ENCODE results near the gene WDR53. TPM values are rescaled to one million over a fixed set of nuclear protein-coding genes. Genes with fewer than 3 reads are reported as not detected.

Gene WDR53
- polyA plus RNA-seq, 1 donor (not counting 4 experiments of a cell fraction or from before 2014, with no cell fraction given), result 14.2 TPM

GRCh38 chr3:196518966-196519717, 49.2 kb downstream of the WDR53 start:
- no peaks in the 10 kb centered on the region for H3K36me3 ChIP-seq (ENCODE audit: control insufficient read depth in 2 of 2, extremely low read depth in 1 of 2, insufficient read depth in 2 of 2, low read length in 2 of 2)
- no peaks in the 10 kb centered on the region for H3K79me2 ChIP-seq (ENCODE audit: control insufficient read depth, insufficient read depth, low read length)
- H4K20me1 ChIP-seq (ENCODE audit: control insufficient read depth, extremely low read depth, insufficient read depth, low read length), result no peaks in the 10 kb centered on the region
- H3K27ac ChIP-seq (ENCODE audit: control insufficient read depth, insufficient read depth, low read length), result no peak overlapping the region
- H3K4me1 ChIP-seq (ENCODE audit: control insufficient read depth, extremely low read depth, insufficient read depth, low read length), result peaks cover under 1% of the 10 kb centered on the region
- H3K27me3 ChIP-seq (ENCODE audit: control insufficient read depth, extremely low read depth, insufficient read depth, low read length), result no peaks in the 10 kb centered on the region
- H3K4me3 ChIP-seq (ENCODE audit: control insufficient read depth in 2 of 3, extremely low read depth in 1 of 3, insufficient read depth in 2 of 3, low read depth in 1 of 3, low read length in 3 of 3), result no peak overlapping the region
- no peak overlapping the region for H3K9ac ChIP-seq (ENCODE audit: control insufficient read depth, extremely low read depth, insufficient read depth, low read length)
- FAIRE-seq (peak; percentile 58), DNase-seq (ENCODE audit: low read depth, low spot score) (no peak)
- no peak overlapping the region for H3K4me2 ChIP-seq (ENCODE audit: control insufficient read depth, extremely low read depth, insufficient read depth, low read depth, low read length)
- no peaks in the 10 kb centered on the region for H3K9me1 ChIP-seq (ENCODE audit: control insufficient read depth, extremely low read depth, insufficient read depth, low read length)
- TF ChIP-seq, protein P1, sequence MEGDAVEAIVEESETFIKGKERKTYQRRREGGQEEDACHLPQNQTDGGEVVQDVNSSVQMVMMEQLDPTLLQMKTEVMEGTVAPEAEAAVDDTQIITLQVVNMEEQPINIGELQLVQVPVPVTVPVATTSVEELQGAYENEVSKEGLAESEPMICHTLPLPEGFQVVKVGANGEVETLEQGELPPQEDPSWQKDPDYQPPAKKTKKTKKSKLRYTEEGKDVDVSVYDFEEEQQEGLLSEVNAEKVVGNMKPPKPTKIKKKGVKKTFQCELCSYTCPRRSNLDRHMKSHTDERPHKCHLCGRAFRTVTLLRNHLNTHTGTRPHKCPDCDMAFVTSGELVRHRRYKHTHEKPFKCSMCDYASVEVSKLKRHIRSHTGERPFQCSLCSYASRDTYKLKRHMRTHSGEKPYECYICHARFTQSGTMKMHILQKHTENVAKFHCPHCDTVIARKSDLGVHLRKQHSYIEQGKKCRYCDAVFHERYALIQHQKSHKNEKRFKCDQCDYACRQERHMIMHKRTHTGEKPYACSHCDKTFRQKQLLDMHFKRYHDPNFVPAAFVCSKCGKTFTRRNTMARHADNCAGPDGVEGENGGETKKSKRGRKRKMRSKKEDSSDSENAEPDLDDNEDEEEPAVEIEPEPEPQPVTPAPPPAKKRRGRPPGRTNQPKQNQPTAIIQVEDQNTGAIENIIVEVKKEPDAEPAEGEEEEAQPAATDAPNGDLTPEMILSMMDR (optimal IDR thresholded peaks at IDR 0.05 in 1 of 3, IDR thresholded peaks at IDR 0.05 in 1 of 3, conservative IDR thresholded peaks at IDR 0.05 in 1 of 3; ENCODE audit: extremely low read depth in 1 of 3, insufficient read depth in 2 of 3, low read length in 3 of 3), result peak; percentile 49 to 80 (median 55)
- TF ChIP-seq EZH2 (IDR thresholded peaks at IDR 0.05; ENCODE audit: low read length), result no peak
- H3K9me3 ChIP-seq (ENCODE audit: control insufficient read depth, low read depth, low read length), result peaks cover 9% of the 10 kb centered on the region
- H2AFZ ChIP-seq (ENCODE audit: control insufficient read depth, low read length), result no peak overlapping the region
- dilution Hi-C loops (cut with MboI; ENCODE audit: extremely low pct_ligation_motif_present, low sequenced_read_pairs), result loop anchor here (25.0 kb wide), 1 partner anchor 257 kb away; no protein-coding TSS in a partner anchor

GRCh38 chr3:196517919-196518318, 50.4 kb downstream of the WDR53 start:
- no peaks in the 10 kb centered on the region for H3K27me3 ChIP-seq (ENCODE audit: control insufficient read depth, extremely low read depth, insufficient read depth, low read length)
- TF ChIP-seq, protein P1 (optimal IDR thresholded peaks at IDR 0.05 in 1 of 3, IDR thresholded peaks at IDR 0.05 in 1 of 3, conservative IDR thresholded peaks at IDR 0.05 in 1 of 3; ENCODE audit: extremely low read depth in 1 of 3, insufficient read depth in 2 of 3, low read length in 3 of 3), result no peak
- TF ChIP-seq EZH2 (IDR thresholded peaks at IDR 0.05; ENCODE audit: low read length), result no peak
- H3K9ac ChIP-seq (ENCODE audit: control insufficient read depth, extremely low read depth, insufficient read depth, low read length), result no peak overlapping the region
- no peaks in the 10 kb centered on the region for H3K9me1 ChIP-seq (ENCODE audit: control insufficient read depth, extremely low read depth, insufficient read depth, low read length)
- no peak overlapping the region for H2AFZ ChIP-seq (ENCODE audit: control insufficient read depth, low read length)
- no peaks in the 10 kb centered on the region for H3K36me3 ChIP-seq (ENCODE audit: control insufficient read depth in 2 of 2, extremely low read depth in 1 of 2, insufficient read depth in 2 of 2, low read length in 2 of 2)
- dilution Hi-C loops (cut with MboI; ENCODE audit: extremely low pct_ligation_motif_present, low sequenced_read_pairs), result loop anchor here (25.0 kb wide), 1 partner anchor 256 kb away; no protein-coding TSS in a partner anchor
- H3K4me3 ChIP-seq (ENCODE audit: control insufficient read depth in 2 of 3, extremely low read depth in 1 of 3, insufficient read depth in 2 of 3, low read depth in 1 of 3, low read length in 3 of 3), result no peak overlapping the region
- no peak for DNase-seq (ENCODE audit: low read depth, low spot score)
- no peak overlapping the region for H3K4me2 ChIP-seq (ENCODE audit: control insufficient read depth, extremely low read depth, insufficient read depth, low read depth, low read length)
- H3K27ac ChIP-seq (ENCODE audit: control insufficient read depth, insufficient read depth, low read length), result no peak overlapping the region
- no peak for FAIRE-seq
- peaks cover 9% of the 10 kb centered on the region for H3K9me3 ChIP-seq (ENCODE audit: control insufficient read depth, low read depth, low read length)
- no peaks in the 10 kb centered on the region for H3K79me2 ChIP-seq (ENCODE audit: control insufficient read depth, insufficient read depth, low read length)
- no peaks in the 10 kb centered on the region for H4K20me1 ChIP-seq (ENCODE audit: control insufficient read depth, extremely low read depth, insufficient read depth, low read length)
- H3K4me1 ChIP-seq (ENCODE audit: control insufficient read depth, extremely low read depth, insufficient read depth, low read length), result peaks cover 4% of the 10 kb centered on the region

All from keratinocyte (primary cell).